Activated CD8-positive, alpha-beta memory T cell treated with anti-CD3 and anti-CD28 coated beads, Interleukin-2, amount 50 U/mL, for 24 hours (primary cell): ENCODE data around the gene AMZ1.
"Not testable (repeated sequence)": the region's sequence is repeated elsewhere in the genome, so short reads cannot be mapped to it uniquely, and the experiment has no call there.

Experiments used
- DNase-seq: peaks from one replicate; pipeline ENCODE4 v3.0.0-alpha.2; 2020; ENCODE audit errors: extremely low read depth

Gene AMZ1

GRCh38 chr7:2711895-2712675 lies 24.1 kb downstream of the AMZ1 start:
- DNase-seq: no peak

DNA sequence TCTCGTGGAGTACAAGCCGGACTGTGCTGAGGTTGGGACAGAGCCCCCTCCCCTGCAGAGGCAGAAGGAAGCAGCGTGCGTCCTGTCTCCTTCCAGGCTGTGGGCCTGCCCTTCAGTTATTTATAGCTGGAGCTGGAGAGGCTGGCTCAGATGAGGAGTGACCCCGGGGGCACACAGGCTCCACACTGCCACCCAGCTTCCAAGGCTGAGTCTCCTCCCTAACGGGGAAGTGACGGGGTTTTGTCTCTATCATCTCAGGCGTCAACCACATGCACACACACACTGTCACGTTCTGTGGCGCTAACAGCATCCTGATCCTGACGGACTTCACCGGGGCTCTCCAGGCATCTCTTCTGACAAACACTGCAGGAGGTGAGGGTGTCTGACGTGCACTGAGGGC lies 25.4 kb downstream of the AMZ1 start:
- no peak for DNase-seq

DNA sequence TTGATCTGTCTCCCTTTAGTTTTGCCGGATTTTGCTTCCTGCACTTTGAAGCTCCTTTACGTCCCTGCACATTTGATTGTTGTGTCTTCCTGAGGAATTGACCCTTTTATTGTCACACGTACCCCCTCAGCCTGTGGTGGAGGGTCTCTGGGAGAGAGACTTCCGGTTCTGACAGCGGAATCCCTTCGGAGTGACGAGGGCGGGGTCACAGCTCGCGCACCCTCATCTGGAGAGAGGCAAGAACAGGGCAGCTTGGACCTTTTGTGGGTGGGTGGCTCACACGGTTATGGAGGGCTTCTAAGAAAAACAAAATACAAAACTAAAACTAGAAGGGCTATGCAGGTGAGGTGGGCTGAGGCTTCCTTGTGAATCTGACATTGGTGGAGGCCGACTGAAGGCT lies 26.0 kb downstream of the AMZ1 start:
- DNase-seq: no peak

DNA sequence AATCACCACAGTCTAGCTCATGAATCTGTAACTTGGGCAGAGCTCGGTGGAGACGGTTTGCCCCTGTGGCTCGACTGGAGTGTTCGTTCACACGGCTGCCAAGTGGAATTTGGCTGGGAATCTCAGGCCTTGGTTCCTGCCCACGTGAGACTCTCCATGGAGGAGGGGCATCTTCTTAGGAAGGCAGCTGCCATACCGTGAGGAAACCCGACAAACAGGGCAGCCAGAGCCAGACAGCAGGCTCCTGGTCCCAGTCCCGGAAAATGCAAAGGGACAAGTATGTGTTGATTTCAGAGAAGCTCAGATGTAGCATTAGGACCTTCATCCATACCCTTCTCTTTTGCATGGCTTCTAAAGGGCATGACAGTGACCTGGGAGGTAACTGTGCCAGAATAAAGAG lies 26.6 kb downstream of the AMZ1 start:
- DNase-seq: no peak

- no peak for DNase-seq
Observed at GRCh38 chr7:2715341-2716231, 27.6 kb downstream of the AMZ1 start.

DNA sequence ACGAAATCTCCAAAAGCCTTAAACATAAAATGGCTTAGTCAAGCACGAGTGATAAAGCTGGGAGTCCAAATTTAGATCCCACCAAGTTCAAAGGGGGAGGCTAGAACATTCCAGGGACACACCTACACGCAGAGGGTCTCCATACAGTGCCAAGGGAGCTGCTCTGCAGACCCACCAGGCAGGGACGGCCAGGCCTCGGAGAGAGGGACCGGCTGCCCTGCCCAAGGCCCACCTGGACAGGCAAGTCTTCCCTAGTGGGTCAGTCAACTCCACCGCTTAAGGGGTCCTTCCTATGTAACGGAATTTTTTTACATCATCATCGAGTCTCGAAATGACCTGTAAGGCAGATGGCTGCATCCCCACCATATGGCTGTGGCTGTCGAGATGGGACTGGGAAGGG lies 28.5 kb downstream of the AMZ1 start:
- no peak for DNase-seq

GRCh38 chr7:2716906-2717292 lies 28.9 kb downstream of the AMZ1 start:
- no peak for DNase-seq

- DNase-seq: no peak
Observed at GRCh38 chr7:2717293-2718261, 29.6 kb downstream of the AMZ1 start.

- no peak for DNase-seq
Observed at GRCh38 chr7:2718296-2718965, 30.4 kb downstream of the AMZ1 start.

- DNase-seq: no peak
Observed at GRCh38 chr7:2719007-2719406, 31.0 kb downstream of the AMZ1 start.

- no peak for DNase-seq
Observed at GRCh38 chr7:2720024-2720423, 32.0 kb downstream of the AMZ1 start.

GRCh38 chr7:2721842-2722241 lies 33.8 kb downstream of the AMZ1 start:
- DNase-seq: no peak

DNA sequence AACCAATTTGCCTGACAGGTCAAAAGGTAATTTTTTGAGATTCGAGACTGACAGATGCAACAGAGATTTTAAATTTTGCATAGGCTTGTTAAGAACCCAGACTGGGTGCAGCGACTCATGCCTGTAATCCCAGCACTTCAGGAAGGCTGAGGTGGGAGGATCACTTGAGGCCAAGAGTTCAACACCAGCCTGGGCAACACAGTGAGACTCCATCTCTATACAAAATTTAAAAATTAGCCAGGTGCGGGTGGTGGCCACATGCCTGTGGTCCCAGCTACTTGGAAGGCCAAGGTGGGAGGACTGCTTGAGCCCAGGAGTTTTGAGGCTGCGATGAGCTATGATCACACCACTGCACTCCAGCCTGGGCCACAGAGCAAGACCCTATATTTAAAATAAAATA lies 34.6 kb downstream of the AMZ1 start:
- no peak for DNase-seq

- DNase-seq: no peak
Observed at GRCh38 chr7:2723138-2723850, 35.3 kb downstream of the AMZ1 start.

DNA sequence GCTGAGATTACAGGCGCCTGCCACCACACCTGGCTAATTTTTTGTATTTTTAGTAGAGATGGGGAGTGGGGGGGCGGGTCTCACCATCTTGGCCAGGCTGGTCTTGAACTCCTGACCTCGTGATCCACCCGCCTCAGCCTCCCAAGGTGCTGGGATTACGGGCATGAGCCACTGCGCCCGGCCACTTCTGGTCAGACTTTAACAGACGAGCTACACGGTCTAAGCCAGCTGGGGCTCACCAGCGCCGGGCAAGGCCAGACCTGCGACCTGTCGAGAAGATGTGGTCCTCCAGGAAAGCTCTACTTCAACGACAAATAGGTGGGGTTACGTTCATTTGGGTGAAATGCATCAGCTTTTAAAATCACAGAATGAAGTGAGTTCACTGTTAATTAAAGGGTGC lies 36.0 kb downstream of the AMZ1 start:
- DNase-seq: not testable (repeated sequence)

- DNase-seq: no peak
Observed at GRCh38 chr7:2724453-2725177, 36.6 kb downstream of the AMZ1 start.

DNA sequence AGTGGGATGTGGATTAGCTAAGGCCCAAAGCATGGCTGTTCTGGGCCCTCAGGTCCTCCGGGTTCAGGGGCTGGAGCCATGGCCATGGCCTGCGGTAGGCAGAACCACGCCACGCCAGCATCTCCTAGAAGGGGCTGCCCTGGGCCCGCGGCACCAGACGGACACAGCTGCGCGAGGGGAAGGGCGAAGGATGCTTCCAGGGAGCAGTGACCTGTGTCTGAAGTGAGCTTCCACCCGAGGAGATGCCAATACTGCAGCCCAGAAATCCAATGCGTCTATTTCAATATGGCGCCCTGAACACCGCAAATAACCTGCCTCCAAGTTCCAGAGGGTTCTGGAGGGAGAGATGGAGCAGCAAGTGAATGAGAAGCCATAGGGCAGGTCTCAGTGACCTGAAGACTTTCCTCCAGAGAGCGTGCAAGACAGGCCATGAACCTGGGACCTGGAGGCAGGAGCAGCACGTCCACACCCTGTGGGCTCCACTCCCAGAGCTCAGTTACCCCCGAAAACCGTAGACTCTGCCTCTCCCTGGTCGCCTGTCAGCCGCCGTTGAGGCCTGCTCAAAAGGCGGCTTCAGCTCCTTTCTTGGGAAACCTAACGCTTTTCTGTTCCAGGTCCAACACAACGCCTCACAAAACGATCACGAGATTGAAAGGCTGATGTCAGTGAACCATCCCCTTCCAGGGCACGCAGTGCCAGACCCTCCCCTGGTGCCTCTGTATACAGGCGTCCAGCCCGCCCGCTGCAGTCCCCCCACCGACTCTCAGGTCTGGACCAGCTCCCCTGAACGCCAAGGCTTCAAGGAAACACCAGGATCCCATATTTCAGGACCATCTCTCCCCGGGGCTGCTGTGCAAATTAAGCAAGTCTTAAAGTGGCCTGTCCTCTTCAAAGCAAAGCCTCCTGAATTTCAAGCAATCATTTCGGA lies 37.4 kb downstream of the AMZ1 start:
- no peak for DNase-seq

- DNase-seq: no peak
Observed at GRCh38 chr7:2726316-2727018, 38.5 kb downstream of the AMZ1 start.
